WI38 (cell line): ENCODE data around the gene ARF1.

Experiments used
- H3K4me3 ChIP-seq: 2 replicates; pipeline ENCODE4 v1.5.1; 2011; ENCODE audit warnings: low read depth, mild to moderate bottlenecking, control low read depth, low read length
- CTCF ChIP-seq: IDR thresholded peaks from 2 replicates; pipeline ENCODE4 v1.5.1; 2012; ENCODE audit warnings: low read depth, mild to moderate bottlenecking, control low read depth, low read length

Gene ARF1

GRCh38 chr1:228101614-228101993 is 19.1 kb downstream of the ARF1 start:
- peak overlapping the region; percentile 82 for H3K4me3 ChIP-seq

GRCh38 chr1:228101994-228102790 is 19.7 kb downstream of the ARF1 start:
- peak overlapping the region; percentile 82 for H3K4me3 ChIP-seq
- no peak for TF ChIP-seq CTCF

More at GRCh38 chr1:228101614-228101993, 19.1 kb downstream of the ARF1 start:
- no peak for TF ChIP-seq CTCF

GRCh38 chr1:228102791-228103620 is 20.5 kb downstream of the ARF1 start, which contains the start of gene C1orf35:
C1orf35 (minus strand) TSS chr1:228103325; CDS start chr1:228103227, 98 bp downstream.
- TF ChIP-seq CTCF: no peak
- peak within 1 kb of the TSS; percentile 82 for H3K4me3 ChIP-seq

- no peak for TF ChIP-seq CTCF
- H3K4me3 ChIP-seq: no peak overlapping the region
Observed at GRCh38 chr1:228104526-228105269, 22.2 kb downstream of the ARF1 start.

- TF ChIP-seq CTCF: no peak
- H3K4me3 ChIP-seq: no peak overlapping the region
Observed at GRCh38 chr1:228105270-228105995, 22.9 kb downstream of the ARF1 start.

- no peak overlapping the region for H3K4me3 ChIP-seq
- TF ChIP-seq CTCF: no peak
Observed at GRCh38 chr1:228105996-228106799, 23.7 kb downstream of the ARF1 start.
